Esophagus squamous epithelium (tissue), 4 donors: ENCODE measurements around the gene CA11.
"Not testable (repeated sequence)": the region's sequence is repeated elsewhere in the genome, so short reads cannot be mapped to it uniquely, and the experiment has no call there.

ENCODE experiments used
- POLR2A ChIP-seq, 4 donors: fragments of 450-650 bp; IDR thresholded peaks; one replicate each; pipeline ENCODE4 v1.6.1; 2017; ENCODE audit warnings: antibody characterized with exemption in 4 of 4, mild to moderate bottlenecking in 4 of 4, moderate library complexity in 3 of 4
- TF ChIP-seq, protein P1 (sequence below), 6 experiments: fragments of 450-650 bp in 4 of 6; fragments of 200-600 bp in 2 of 6; sonication (generic) in 2 of 6; IDR thresholded peaks; one replicate each; pipeline ENCODE4 v1.5.1; 2016 to 2019; ENCODE audit warnings: antibody characterized with exemption in 6 of 6, mild to moderate bottlenecking in 4 of 6, moderate library complexity in 4 of 6

DNA sequence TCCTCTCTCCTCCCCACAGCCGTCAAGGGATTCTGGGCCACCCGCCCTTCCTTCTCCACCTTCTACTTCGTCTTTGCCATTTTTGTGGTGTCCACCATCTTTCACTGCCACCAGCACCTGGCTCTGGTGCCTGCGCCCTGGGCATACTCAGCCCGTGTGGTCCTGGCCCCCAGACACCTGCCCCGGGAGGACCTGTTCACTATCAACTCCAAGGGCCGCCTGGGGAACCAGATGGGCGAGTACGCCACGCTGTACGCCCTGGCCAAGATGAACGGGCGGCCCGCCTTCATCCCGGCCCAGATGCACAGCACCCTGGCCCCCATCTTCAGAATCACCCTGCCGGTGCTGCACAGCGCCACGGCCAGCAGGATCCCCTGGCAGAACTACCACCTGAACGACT lies 34.0 kb upstream of the CA11 start:
- TF ChIP-seq, protein P1, sequence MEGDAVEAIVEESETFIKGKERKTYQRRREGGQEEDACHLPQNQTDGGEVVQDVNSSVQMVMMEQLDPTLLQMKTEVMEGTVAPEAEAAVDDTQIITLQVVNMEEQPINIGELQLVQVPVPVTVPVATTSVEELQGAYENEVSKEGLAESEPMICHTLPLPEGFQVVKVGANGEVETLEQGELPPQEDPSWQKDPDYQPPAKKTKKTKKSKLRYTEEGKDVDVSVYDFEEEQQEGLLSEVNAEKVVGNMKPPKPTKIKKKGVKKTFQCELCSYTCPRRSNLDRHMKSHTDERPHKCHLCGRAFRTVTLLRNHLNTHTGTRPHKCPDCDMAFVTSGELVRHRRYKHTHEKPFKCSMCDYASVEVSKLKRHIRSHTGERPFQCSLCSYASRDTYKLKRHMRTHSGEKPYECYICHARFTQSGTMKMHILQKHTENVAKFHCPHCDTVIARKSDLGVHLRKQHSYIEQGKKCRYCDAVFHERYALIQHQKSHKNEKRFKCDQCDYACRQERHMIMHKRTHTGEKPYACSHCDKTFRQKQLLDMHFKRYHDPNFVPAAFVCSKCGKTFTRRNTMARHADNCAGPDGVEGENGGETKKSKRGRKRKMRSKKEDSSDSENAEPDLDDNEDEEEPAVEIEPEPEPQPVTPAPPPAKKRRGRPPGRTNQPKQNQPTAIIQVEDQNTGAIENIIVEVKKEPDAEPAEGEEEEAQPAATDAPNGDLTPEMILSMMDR (IDR thresholded peaks at IDR 0.05): not testable (repeated sequence)
- TF ChIP-seq POLR2A (IDR thresholded peaks at IDR 0.05): not testable (repeated sequence)
